ENCODE results near the gene FMO5.

The FMO5 gene

GRCh38 chr1:147264158-147264768, 39.1 kb upstream of the FMO5 start:
- no peak overlapping the region for H3K27ac ChIP-seq (ENCODE audit: low read length)
- no peak for ATAC-seq (ENCODE audit: insufficient read depth, low read depth)
- TF ChIP-seq EZH2 (IDR thresholded peaks at IDR 0.05; ENCODE audit: borderline replicate concordance, low read depth, low read length, severe bottlenecking) (no peak), CTCF (IDR thresholded peaks at IDR 0.05; ENCODE audit: borderline replicate concordance, extremely low read depth, low read length, poor library complexity, severe bottlenecking) (no peak)
- peaks cover 100% of the 10 kb centered on the region for H3K36me3 ChIP-seq (ENCODE audit: insufficient read depth, low read length)
- no peak overlapping the region for H3K9ac ChIP-seq (ENCODE audit: low read depth, low read length)
- no peak overlapping the region for H3K4me3 ChIP-seq (ENCODE audit: low read depth in 1 of 2, low read length in 2 of 2)
- no peaks in the 10 kb centered on the region; the same call in 1 of the 2 replicates for H4K20me1 ChIP-seq (ENCODE audit: insufficient read depth, low read length)
- H2AFZ ChIP-seq (ENCODE audit: low read depth, low read length) = no peak overlapping the region
- no peaks in the 10 kb centered on the region for H3K9me3 ChIP-seq (ENCODE audit: insufficient read depth, low read length, severe bottlenecking)
- no peaks in the 10 kb centered on the region for H3K4me1 ChIP-seq (ENCODE audit: insufficient read depth, low read length)
- peaks cover 17% of the 10 kb centered on the region for H3K79me2 ChIP-seq (ENCODE audit: insufficient read depth, low read length)
- DNase-seq = no peak
- no peaks in the 10 kb centered on the region for H3K27me3 ChIP-seq (ENCODE audit: insufficient read depth, low read length, poor library complexity)
- H3K4me2 ChIP-seq (ENCODE audit: insufficient read depth, low read length) = no peak overlapping the region

- TF ChIP-seq CTCF (IDR thresholded peaks at IDR 0.05; ENCODE audit: borderline replicate concordance, extremely low read depth, low read length, poor library complexity, severe bottlenecking) = no peak
- no peak for TF ChIP-seq EZH2 (IDR thresholded peaks at IDR 0.05; ENCODE audit: borderline replicate concordance, low read depth, low read length, severe bottlenecking)
- Histone ChIP-seq H3K36me3 (ENCODE audit: insufficient read depth, low read length) (peaks cover 98% of the 10 kb centered on the region), H3K9ac (ENCODE audit: low read depth, low read length) (no peak overlapping the region), H3K4me3 (ENCODE audit: low read depth in 1 of 2, low read length in 2 of 2) (no peak overlapping the region), H4K20me1 (ENCODE audit: insufficient read depth, low read length) (peaks cover 13% of the 10 kb centered on the region; the same call in 1 of the 2 replicates), H3K4me2 (ENCODE audit: insufficient read depth, low read length) (no peak overlapping the region), H3K27me3 (ENCODE audit: insufficient read depth, low read length, poor library complexity) (no peaks in the 10 kb centered on the region), H3K4me1 (ENCODE audit: insufficient read depth, low read length) (no peaks in the 10 kb centered on the region), H3K9me3 (ENCODE audit: insufficient read depth, low read length, severe bottlenecking) (no peaks in the 10 kb centered on the region), H3K27ac (ENCODE audit: low read length) (no peak overlapping the region), H2AFZ (ENCODE audit: low read depth, low read length) (no peak overlapping the region), H3K79me2 (ENCODE audit: insufficient read depth, low read length) (peaks cover 47% of the 10 kb centered on the region)
- no peak for DNase-seq
- ATAC-seq (ENCODE audit: insufficient read depth, low read depth) = no peak
Observed at GRCh38 chr1:147260956-147261355, 35.8 kb upstream of the FMO5 start.

- Histone ChIP-seq H3K36me3 (ENCODE audit: insufficient read depth, low read length) (peaks cover 56% of the 10 kb centered on the region), H3K27ac (ENCODE audit: low read length) (no peak overlapping the region), H3K27me3 (ENCODE audit: insufficient read depth, low read length, poor library complexity) (no peaks in the 10 kb centered on the region), H3K79me2 (ENCODE audit: insufficient read depth, low read length) (peaks cover 100% of the 10 kb centered on the region), H3K9ac (ENCODE audit: low read depth, low read length) (no peak overlapping the region), H3K4me2 (ENCODE audit: insufficient read depth, low read length) (no peak overlapping the region), H2AFZ (ENCODE audit: low read depth, low read length) (no peak overlapping the region), H3K4me3 (ENCODE audit: low read depth in 1 of 2, low read length in 2 of 2) (no peak overlapping the region), H3K9me3 (ENCODE audit: insufficient read depth, low read length, severe bottlenecking) (no peaks in the 10 kb centered on the region), H3K4me1 (ENCODE audit: insufficient read depth, low read length) (peaks cover 8% of the 10 kb centered on the region), H4K20me1 (ENCODE audit: insufficient read depth, low read length) (peaks cover 70% of the 10 kb centered on the region)
- DNase-seq = no peak
- no peak for ATAC-seq (ENCODE audit: insufficient read depth, low read depth)
- TF ChIP-seq EZH2 (IDR thresholded peaks at IDR 0.05; ENCODE audit: borderline replicate concordance, low read depth, low read length, severe bottlenecking) = no peak
- TF ChIP-seq CTCF (IDR thresholded peaks at IDR 0.05; ENCODE audit: borderline replicate concordance, extremely low read depth, low read length, poor library complexity, severe bottlenecking) = no peak
Observed at GRCh38 chr1:147252540-147252939, 27.4 kb upstream of the FMO5 start.

All from DND-41 (cell line).